ENCODE results near the gene PCDHGA3.
A peak's percentile ranks its signal among the peaks of the same experiment; 100 is the strongest.
"Not testable (repeated sequence)": the region's sequence is repeated elsewhere in the genome, so short reads cannot be mapped to it uniquely, and the experiment has no call there.

PCDHGA3 gene

DNA sequence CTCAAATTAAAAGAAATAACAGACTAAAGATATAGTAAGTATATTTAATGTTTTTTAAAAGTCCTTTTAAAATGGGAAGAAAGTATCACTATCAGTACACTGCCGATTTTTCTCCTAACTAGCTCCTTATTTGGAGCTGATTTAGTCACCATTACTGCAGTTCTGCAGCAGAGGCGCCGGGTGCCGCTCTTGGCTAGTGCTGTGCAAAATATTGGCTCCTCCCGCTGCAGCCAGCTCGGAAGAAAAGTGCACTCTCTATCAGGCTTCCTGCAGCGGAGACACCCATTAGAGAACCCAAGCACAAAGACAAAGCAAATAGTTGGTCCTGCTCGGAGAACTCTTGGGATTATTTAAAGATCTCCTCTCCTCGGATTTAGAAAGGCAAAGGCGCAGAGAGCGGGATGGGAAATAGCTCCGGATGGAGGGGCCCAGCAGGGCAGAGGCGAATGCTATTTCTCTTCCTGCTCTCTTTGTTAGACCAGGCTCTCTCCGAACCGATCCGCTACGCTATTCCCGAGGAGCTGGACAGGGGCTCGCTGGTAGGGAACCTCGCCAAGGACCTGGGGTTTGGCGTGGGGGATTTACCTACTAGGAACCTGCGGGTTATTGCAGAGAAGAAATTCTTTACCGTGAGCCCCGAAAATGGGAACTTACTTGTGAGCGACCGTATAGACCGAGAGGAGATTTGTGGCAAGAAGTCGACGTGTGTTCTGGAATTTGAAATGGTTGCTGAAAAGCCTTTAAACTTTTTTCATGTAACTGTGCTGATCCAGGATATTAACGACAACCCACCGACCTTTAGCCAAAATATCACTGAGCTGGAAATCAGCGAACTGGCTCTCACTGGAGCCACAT lies 26.6 kb downstream of the PCDHGA3 start, which contains the start of gene PCDHGB3:
Gene PCDHGB3 (plus strand): TSS at position 249 of the 855 bp plus-strand sequence. CDS start 153 bp downstream, at position 402.
- ChIA-PET CTCF (interaction anchor here (0.5 to 1.8 kb wide), 14 partner anchors 10 to 197 kb away, joined by 3 to 7 read pairs (median 4); partner anchors contain the start of genes PCDHB11, PCDHB14, PCDHGA2 and PCDHGB1), POLR2A (ENCODE audit: low non-redundant PET) (no interaction called here)
- DNase-seq (ENCODE audit: low spot score) = no peak
- H3K27ac ChIP-seq = no peak within 1 kb of the TSS
- TF ChIP-seq, protein P1, sequence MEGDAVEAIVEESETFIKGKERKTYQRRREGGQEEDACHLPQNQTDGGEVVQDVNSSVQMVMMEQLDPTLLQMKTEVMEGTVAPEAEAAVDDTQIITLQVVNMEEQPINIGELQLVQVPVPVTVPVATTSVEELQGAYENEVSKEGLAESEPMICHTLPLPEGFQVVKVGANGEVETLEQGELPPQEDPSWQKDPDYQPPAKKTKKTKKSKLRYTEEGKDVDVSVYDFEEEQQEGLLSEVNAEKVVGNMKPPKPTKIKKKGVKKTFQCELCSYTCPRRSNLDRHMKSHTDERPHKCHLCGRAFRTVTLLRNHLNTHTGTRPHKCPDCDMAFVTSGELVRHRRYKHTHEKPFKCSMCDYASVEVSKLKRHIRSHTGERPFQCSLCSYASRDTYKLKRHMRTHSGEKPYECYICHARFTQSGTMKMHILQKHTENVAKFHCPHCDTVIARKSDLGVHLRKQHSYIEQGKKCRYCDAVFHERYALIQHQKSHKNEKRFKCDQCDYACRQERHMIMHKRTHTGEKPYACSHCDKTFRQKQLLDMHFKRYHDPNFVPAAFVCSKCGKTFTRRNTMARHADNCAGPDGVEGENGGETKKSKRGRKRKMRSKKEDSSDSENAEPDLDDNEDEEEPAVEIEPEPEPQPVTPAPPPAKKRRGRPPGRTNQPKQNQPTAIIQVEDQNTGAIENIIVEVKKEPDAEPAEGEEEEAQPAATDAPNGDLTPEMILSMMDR (conservative IDR thresholded peaks at IDR 0.05; ENCODE audit: low read depth) = peak; percentile 32

DNA sequence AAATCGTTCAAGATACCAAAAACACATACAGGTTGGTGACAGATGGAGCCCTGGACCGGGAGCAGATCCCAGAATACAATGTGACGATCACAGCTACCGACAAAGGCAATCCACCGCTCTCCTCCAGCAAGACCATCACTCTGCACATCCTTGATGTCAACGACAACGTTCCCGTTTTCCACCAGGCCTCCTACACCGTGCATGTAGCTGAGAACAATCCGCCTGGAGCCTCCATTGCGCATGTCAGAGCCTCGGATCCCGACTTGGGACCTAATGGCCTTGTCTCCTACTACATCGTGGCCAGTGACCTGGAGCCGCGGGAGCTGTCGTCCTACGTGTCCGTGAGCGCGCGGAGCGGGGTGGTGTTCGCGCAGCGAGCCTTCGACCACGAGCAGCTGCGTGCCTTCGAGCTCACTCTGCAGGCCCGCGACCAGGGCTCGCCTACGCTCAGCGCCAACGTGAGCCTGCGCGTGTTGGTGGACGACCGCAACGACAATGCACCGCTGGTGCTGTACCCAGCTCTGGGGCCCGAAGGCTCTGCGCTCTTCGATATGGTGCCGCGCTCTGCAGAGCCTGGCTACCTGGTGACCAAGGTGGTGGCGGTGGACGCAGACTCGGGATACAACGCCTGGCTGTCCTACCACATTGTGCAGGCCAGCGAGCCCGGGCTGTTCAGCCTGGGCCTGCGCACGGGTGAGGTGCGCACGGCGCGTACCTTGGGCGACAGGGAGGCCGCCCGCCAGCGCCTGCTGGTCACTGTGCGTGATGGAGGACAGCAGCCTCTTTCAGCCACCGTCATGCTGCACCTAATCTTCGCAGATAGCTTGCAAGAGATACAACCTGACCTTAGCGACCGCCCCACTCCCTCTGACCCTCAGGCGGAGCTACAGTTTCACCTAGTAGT lies 28.2 kb downstream of the PCDHGA3 start:
- ChIA-PET CTCF (interaction anchor here (0.5 to 1.5 kb wide), 5 partner anchors 46 to 248 kb away, joined by 3 to 7 read pairs (median 3); no protein-coding TSS in a partner anchor), POLR2A (ENCODE audit: low non-redundant PET) (no interaction called here)
- DNase-seq (ENCODE audit: low spot score) = no peak
- no peak overlapping the region for H3K27ac ChIP-seq
- TF ChIP-seq, protein P1 (conservative IDR thresholded peaks at IDR 0.05; ENCODE audit: low read depth) = no peak

GRCh38 chr5:141373673-141374317 lies 30.2 kb downstream of the PCDHGA3 start, which contains the start of gene PCDHGA6:
TSS of gene PCDHGA6 (plus strand) at chr5:141373891. CDS start at chr5:141374084, 193 bp downstream.
- DNase-seq (ENCODE audit: low spot score) = no peak
- POLR2A ChIA-PET (ENCODE audit: low non-redundant PET) = no interaction called here
- TF ChIP-seq, protein P1 (conservative IDR thresholded peaks at IDR 0.05; ENCODE audit: low read depth) = 0 out of 2 replicates have a peak, but pooled peaks have one; percentile 12
- H3K27ac ChIP-seq = no peak within 1 kb of the TSS
- CTCF ChIA-PET = interaction anchor here (0.6 to 0.9 kb wide), 7 partner anchors 9 to 568 kb away, joined by 3 to 4 read pairs (median 4); partner anchors contain the start of gene PCDHGA5

- no peak overlapping the region for H3K27ac ChIP-seq
- TF ChIP-seq, protein P1 (conservative IDR thresholded peaks at IDR 0.05; ENCODE audit: low read depth) = no peak
- ChIA-PET POLR2A (ENCODE audit: low non-redundant PET) (no interaction called here), CTCF (interaction anchor here (0.6 to 1.0 kb wide), 4 partner anchors 57 to 190 kb away, joined by 3 to 4 read pairs (median 4); no protein-coding TSS in a partner anchor)
- DNase-seq (ENCODE audit: low spot score) = no peak
Observed at GRCh38 chr5:141374627-141375026, 31.0 kb downstream of the PCDHGA3 start.

DNA sequence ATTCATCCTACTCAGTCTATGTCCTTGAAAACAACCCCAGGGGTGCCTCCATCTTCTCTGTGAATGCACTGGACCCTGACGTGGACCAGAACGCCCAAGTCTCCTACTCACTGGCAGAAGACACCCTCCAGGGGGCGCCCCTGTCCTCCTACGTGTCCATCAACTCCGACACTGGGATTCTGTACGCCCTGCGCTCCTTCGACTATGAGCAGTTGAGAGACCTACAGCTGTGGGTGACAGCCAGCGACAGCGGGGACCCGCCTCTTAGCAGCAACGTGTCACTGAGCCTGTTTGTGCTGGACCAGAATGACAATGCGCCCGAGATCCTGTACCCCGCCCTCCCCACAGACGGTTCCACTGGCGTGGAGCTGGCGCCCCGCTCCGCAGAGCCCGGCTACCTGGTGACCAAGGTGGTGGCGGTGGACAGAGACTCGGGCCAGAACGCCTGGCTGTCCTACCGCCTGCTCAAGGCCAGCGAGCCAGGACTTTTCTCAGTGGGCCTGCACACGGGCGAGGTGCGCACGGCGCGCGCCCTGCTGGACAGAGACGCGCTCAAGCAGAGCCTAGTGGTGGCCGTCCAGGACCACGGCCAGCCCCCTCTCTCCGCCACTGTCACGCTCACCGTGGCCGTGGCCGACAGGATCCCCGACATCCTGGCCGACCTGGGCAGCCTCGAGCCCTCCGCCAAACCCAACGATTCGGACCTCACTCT lies 32.0 kb downstream of the PCDHGA3 start:
- CTCF ChIA-PET = interaction anchor here (0.7 to 1.0 kb wide), 2 partner anchors 179 to 669 kb away, joined by 3 read pairs; no protein-coding TSS in a partner anchor
- POLR2A ChIA-PET (ENCODE audit: low non-redundant PET) = not testable (repeated sequence)

More for the DNA sequence above, 32.0 kb downstream of the PCDHGA3 start:
- not testable (repeated sequence) for H3K27ac ChIP-seq; DNase-seq (ENCODE audit: low spot score)
